Activated naive CD4-positive, alpha-beta T cell treated with anti-CD3 and anti-CD28 coated beads, Interleukin-2, amount 10 ng/mL, durations not matched to agents 5 hours and 36 hours (primary cell): Measurements from ENCODE around the gene CFHR3. TPM values are rescaled to one million over a fixed set of nuclear protein-coding genes. Genes with fewer than 3 reads are reported as not detected.

ENCODE experiments used
- total RNA-seq, 2 experiments: library from RNA; stranded (reverse); gene quantifications; one replicate each; pipeline ENCODE4 v1.2.3, GENCODE V29; 2021

Gene CFHR3
- not detected for total RNA-seq

DNA sequence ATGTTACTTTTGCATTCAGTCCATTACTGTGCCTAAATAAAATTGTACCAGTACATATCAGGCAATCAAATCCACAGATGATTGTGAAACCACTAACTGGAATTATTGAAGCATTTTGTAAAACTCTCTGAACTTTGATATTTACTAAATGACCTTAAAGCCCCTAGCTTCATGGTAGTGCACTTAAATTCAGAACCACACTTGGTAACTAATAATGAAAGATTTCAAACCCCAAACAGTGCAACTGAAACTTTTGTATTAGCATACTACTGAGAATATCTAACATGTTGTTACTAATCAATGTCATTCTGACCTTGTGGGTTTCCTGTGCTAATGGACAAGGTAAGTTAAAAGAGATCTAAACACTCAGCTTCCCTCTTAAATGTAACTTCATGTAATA lies at the start of gene CFHR3:
TSS of gene CFHR3 (plus strand) at position 238 of the 400 bp plus-strand sequence. CDS start at position 285, 47 bp downstream.

DNA sequence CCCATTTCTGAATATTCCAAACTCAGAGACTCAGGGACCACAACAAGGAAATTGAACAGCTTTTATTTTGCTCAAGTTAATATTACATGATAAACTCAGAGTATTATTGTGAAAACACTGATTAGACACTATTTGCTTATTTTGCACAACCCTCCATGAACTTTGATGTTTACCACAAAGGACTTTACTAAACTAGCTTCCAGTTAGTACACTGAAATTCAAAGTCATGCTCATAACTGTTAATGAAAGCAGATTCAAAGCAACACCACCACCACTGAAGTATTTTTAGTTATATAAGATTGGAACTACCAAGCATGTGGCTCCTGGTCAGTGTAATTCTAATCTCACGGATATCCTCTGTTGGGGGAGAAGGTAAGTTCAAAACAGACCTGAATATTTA lies 44.9 kb downstream of the CFHR3 start, which contains the start of gene CFHR1:
TSS of gene CFHR1 (plus strand) at position 201 of the 400 bp plus-strand sequence. CDS start at position 315, 114 bp downstream.

Other genes with a start within 250 kb of the CFHR3 start
- gene KCNT2, start 166.4 kb upstream of the CFHR3 start, total RNA-seq = not detected
- 1 to 10 TPM; 1.4 to 1.7 TPM for gene CFH, start 122.8 kb upstream of the CFHR3 start, total RNA-seq
- not detected for gene CFHR1, start 44.9 kb downstream of the CFHR3 start, total RNA-seq
- not detected for gene CFHR4, start 113.2 kb downstream of the CFHR3 start, total RNA-seq
- not detected for gene CFHR2, start 168.9 kb downstream of the CFHR3 start, total RNA-seq
- gene CFHR5, start 202.7 kb downstream of the CFHR3 start, total RNA-seq = not detected